MCF 10A (cell line): ENCODE measurements around the gene RAPH1. TPM values are rescaled to one million over a fixed set of nuclear protein-coding genes. Genes with fewer than 3 reads are reported as not detected.

ENCODE experiments used
- BruUV-seq: library from RNA; stranded (reverse); fragments of 400-500 nt; replicated peaks from 2 replicates; lab custom pipeline; 2021; lab: Mats Ljungman, UMichigan
- CTCF ChIA-PET: fragments of 300-600 bp; sonication (Branson Sonifier 250); formaldehyde crosslinking; extraction: SDS; loops from one replicate; lab custom pipeline; 2021; ENCODE audit warnings: antibody characterized with exemption, inconsistent platforms; lab: Yijun Ruan, JAX
- POLR2A ChIA-PET: fragments of 300-600, 350-650 bp; sonication (Branson Sonifier 250); formaldehyde crosslinking; extraction: SDS; loops from one replicate; lab custom pipeline; 2020; ENCODE audit warnings: antibody characterized with exemption, inconsistent platforms; lab: Yijun Ruan, JAX
- DNase-seq: peaks from one replicate; pipeline ENCODE4 v3.0.0-alpha.2; 2018; ENCODE audit not compliant: unreplicated experiment
- H3K27ac Mint-ChIP-seq: one replicate; pipeline ENCODE4 v1.8.0; 2022; ENCODE audit warnings: mild to moderate bottlenecking, low read depth, mixed read lengths; ENCODE audit not compliant: unreplicated experiment
- H3K27me3 Mint-ChIP-seq: one replicate; pipeline ENCODE4 v1.8.0; 2022; ENCODE audit warnings: mixed read lengths; ENCODE audit not compliant: insufficient read depth, unreplicated experiment
- H3K36me3 Mint-ChIP-seq: one replicate; pipeline ENCODE4 v1.8.0; 2022; ENCODE audit warnings: mild to moderate bottlenecking, moderate library complexity, mixed read lengths; ENCODE audit not compliant: insufficient read depth, unreplicated experiment
- H3K4me1 Mint-ChIP-seq: one replicate; pipeline ENCODE4 v1.8.0; 2022; ENCODE audit warnings: mixed read lengths; ENCODE audit not compliant: insufficient read depth, unreplicated experiment
- H3K4me3 Mint-ChIP-seq: one replicate; pipeline ENCODE4 v1.8.0; 2022; ENCODE audit warnings: mild to moderate bottlenecking, moderate library complexity, mixed read lengths; ENCODE audit not compliant: unreplicated experiment
- H3K9me3 Mint-ChIP-seq: one replicate; pipeline ENCODE4 v1.8.0; 2022; ENCODE audit warnings: mixed read lengths; ENCODE audit not compliant: unreplicated experiment
- CTCF ChIP-seq: fragments of 200-600 bp; IDR thresholded peaks from one replicate; pipeline ENCODE4 v1.8.0; 2022; ENCODE audit warnings: antibody characterized with exemption, mild to moderate bottlenecking; ENCODE audit not compliant: unreplicated experiment
- intact Hi-C: fragments of 100-400 bp; cut with micrococcal nuclease; formaldehyde crosslinking; loops from 2 replicates; pipeline ENCODE4 v1.14.1; 2022
- total RNA-seq: library from RNA; stranded (reverse); gene quantifications from 2 replicates; pipeline ENCODE4 v1.2.3, GENCODE V29; 2022

Gene RAPH1
- total RNA-seq, 1 experiment from 2014 or later: 79.8 TPM

- H3K27me3 Mint-ChIP-seq: no peaks in the 10 kb centered on the region
- no peak for DNase-seq
- H3K4me1 Mint-ChIP-seq: no peaks in the 10 kb centered on the region
- intact Hi-C loops: no loop called here
- ChIA-PET POLR2A (no interaction called here), CTCF (interaction anchor here (1.0 to 1.4 kb wide), 2 partner anchors 13 to 344 kb away, joined by 4 to 5 read pairs; no protein-coding TSS in a partner anchor)
- no TSS peak for BruUV-seq
- no peaks in the 10 kb centered on the region for H3K9me3 Mint-ChIP-seq
- no peak overlapping the region for H3K4me3 Mint-ChIP-seq
- no peak for TF ChIP-seq CTCF
- no peak overlapping the region for H3K27ac Mint-ChIP-seq
- H3K36me3 Mint-ChIP-seq: peaks cover 20% of the 10 kb centered on the region
Measured at GRCh38 chr2:203471323-203471722, 63.8 kb downstream of the RAPH1 start.

GRCh38 chr2:203470371-203470770, 64.7 kb downstream of the RAPH1 start:
- no peaks in the 10 kb centered on the region for H3K9me3 Mint-ChIP-seq
- peaks cover 16% of the 10 kb centered on the region for H3K36me3 Mint-ChIP-seq
- DNase-seq: no peak
- intact Hi-C loops: no loop called here
- H3K27ac Mint-ChIP-seq: peak overlapping the region; percentile 72
- no peaks in the 10 kb centered on the region for H3K4me1 Mint-ChIP-seq
- no peak for TF ChIP-seq CTCF
- BruUV-seq: no TSS peak
- no peaks in the 10 kb centered on the region for H3K27me3 Mint-ChIP-seq
- POLR2A ChIA-PET: interaction anchor here (0.6 kb wide), 1 partner anchor 47 kb away, joined by 3 read pairs; no protein-coding TSS in a partner anchor
- no peak overlapping the region for H3K4me3 Mint-ChIP-seq
- CTCF ChIA-PET: interaction anchor here (1.4 kb wide), 1 partner anchor 344 kb away, joined by 4 read pairs; no protein-coding TSS in a partner anchor

- H3K4me1 Mint-ChIP-seq: no peaks in the 10 kb centered on the region
- no peaks in the 10 kb centered on the region for H3K27me3 Mint-ChIP-seq
- CTCF ChIA-PET: interaction anchor here (0.5 to 5.7 kb wide), 3 partner anchors 15 to 703 kb away, joined by 3 to 31 read pairs (median 12); no protein-coding TSS in a partner anchor
- no peaks in the 10 kb centered on the region for H3K9me3 Mint-ChIP-seq
- no peak for TF ChIP-seq CTCF
- DNase-seq: no peak
- no peak overlapping the region for H3K27ac Mint-ChIP-seq
- no TSS peak for BruUV-seq
- intact Hi-C loops: no loop called here
- peaks cover 13% of the 10 kb centered on the region for H3K36me3 Mint-ChIP-seq
- H3K4me3 Mint-ChIP-seq: no peak overlapping the region
- POLR2A ChIA-PET: interaction anchor here (1.1 kb wide), 1 partner anchor 10 kb away, joined by 3 read pairs; no protein-coding TSS in a partner anchor
Measured at GRCh38 chr2:203469546-203469945, 65.6 kb downstream of the RAPH1 start.

- H3K4me3 Mint-ChIP-seq: no peak overlapping the region
- intact Hi-C loops: no loop called here
- no peaks in the 10 kb centered on the region for H3K27me3 Mint-ChIP-seq
- TF ChIP-seq CTCF: no peak
- no TSS peak for BruUV-seq
- no peak overlapping the region for H3K27ac Mint-ChIP-seq
- no peaks in the 10 kb centered on the region for H3K9me3 Mint-ChIP-seq
- H3K4me1 Mint-ChIP-seq: peaks cover 6% of the 10 kb centered on the region
- CTCF ChIA-PET: interaction anchor here (1.0 to 2.4 kb wide), 3 partner anchors 9 to 21 kb away, joined by 3 to 6 read pairs (median 4); no protein-coding TSS in a partner anchor
- peaks cover 27% of the 10 kb centered on the region for H3K36me3 Mint-ChIP-seq
- no peak for DNase-seq
- POLR2A ChIA-PET: interaction anchor here (1.1 kb wide), 1 partner anchor 17 kb away, joined by 3 read pairs; no protein-coding TSS in a partner anchor
Measured at GRCh38 chr2:203463266-203463678, 71.8 kb downstream of the RAPH1 start.
